GM21360 (cell line): ENCODE data around the gene MAGT1.
"Not testable (repeated sequence)": the region's sequence is repeated elsewhere in the genome, so short reads cannot be mapped to it uniquely, and the experiment has no call there.

Experiments used
- ATAC-seq: cut with Tn5 transposase; IDR thresholded peaks from one replicate; pipeline ENCODE4 v1.9.1; 2021; ENCODE audit warnings: mild to moderate bottlenecking, moderate library complexity; ENCODE audit not compliant: unreplicated experiment

The MAGT1 gene

DNA sequence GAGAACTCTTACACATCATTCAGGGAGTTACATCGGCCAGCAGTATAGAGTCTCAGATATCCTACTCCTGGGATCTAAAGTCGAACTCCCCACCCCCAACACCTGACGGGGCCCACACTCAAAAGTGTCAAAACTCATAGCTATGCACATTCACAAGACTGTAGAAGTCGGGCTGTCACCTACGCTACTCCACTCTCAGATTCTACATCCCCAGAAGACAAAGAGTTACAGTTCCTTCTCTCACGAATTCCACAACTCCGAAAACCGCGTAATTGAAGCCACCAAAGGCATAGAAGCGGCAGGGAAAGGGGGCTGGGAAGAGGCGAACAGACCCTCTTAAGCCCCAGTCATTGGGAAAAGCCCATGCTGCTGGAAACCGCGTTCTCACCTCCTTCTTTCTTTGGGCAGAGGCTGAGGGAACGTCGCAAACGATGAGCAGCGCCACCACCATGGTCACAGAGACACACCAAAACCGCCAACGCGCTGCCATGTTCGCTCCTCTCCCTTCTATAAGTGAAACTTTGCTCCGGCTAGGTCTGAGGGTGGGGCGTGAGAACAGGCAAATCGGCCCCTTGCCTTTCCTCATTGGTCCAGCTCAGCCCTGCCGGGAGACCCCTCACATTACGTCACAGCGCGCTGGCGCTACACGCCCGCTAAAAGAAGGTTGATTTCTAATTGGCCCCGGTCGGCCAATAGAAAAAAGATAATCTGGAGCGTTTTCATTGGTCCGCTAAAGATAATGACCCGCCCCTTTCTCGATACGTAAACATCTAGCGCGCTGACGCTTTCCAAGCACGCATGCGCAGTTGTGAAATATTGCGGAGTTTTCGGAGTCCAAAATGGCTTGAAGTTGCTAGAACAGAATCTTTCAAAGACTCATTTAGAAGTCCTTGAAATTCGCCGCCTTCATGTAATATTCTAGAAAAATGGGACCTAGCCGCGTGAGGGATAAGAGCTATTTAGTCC, at the start of gene MAGT1:
Gene MAGT1, minus strand, starts transcription at position 515 of the 966 bp plus-strand sequence. Its CDS starts 25 bp downstream, at position 490.
- peak; percentile 85 for ATAC-seq

DNA sequence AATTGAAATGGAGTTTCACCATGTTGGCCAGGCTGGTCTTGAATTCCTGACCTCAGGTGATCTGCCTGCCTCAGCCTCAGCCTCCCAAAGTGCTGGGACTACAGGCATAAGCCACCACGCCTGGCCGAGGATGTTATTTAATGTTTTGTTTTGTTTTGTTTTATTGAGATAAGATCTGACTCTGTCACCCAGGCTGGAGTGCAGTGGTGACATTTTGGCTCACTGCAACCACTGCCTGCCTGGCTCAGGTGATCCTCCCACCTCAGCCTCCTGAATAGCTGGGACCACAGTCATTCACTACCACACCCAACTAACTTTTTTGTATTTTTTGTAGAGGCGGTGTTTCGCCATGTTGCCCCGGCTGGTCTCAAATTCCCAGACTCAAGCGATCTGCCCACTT, 49.8 kb upstream of the MAGT1 start:
- ATAC-seq = not testable (repeated sequence)

DNA sequence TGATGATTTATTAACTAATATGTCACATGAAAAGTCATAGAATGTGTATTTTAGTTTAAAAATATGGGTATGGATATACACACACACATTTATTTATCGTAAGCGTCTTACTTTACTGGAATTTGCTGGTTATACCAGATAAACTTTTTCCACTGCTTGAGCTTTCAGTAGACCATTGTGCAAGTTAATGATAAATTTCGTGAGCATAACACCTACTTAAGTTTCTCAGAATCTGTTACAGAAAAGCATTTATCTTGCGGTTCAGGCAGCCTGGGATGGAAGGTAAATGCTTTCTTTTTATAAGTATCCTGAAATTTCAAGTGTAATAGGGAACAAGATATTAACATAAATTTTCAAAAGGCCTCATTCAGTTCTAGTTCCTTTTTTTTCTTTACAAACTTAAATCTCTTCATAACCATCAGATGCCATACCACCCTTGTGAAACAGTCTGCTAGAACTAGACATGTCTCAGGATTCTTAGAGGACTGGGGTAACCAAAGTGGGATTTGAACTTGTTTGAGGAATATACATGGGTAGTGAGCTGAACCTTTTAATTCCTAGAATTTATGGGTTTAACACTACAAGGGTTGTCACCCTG, 42.9 kb upstream of the MAGT1 start:
- no peak for ATAC-seq

DNA sequence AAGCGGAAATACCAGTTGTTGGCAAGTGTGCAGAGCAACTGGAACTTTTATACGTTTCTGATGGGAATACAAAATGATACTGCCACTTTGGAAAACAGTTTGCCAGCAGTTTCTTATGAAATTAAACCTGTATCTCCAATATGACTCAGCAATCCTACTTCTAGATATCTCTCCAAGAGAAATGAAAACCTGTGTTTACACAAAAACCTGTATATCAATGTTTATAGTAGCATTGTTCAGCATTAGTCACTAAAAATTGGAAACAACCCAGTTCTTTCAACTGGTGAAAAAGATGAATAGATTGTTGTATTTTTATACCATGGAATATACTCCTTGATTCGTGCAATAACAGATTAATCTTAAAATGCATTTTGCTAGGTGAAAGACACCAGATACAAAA, 42.1 kb upstream of the MAGT1 start:
- no peak for ATAC-seq

DNA sequence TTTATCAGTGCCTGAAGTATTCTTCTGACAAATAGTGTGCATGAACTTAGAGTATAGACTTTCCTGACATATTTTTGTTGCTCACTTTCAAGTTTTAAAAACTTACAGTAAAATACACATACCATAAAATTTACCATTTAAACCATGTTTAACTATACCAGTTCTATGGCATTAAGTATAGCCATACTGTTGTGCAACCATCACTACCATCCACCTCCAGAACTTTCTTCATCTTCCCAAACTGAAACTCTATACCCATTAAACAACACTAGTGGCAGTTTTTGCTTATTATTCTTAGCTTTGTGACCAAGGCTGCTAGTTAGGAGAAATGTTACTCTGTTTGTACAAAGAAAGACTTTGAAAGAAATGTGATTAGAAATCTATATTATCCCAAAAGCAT, 41.1 kb upstream of the MAGT1 start:
- ATAC-seq = no peak

DNA sequence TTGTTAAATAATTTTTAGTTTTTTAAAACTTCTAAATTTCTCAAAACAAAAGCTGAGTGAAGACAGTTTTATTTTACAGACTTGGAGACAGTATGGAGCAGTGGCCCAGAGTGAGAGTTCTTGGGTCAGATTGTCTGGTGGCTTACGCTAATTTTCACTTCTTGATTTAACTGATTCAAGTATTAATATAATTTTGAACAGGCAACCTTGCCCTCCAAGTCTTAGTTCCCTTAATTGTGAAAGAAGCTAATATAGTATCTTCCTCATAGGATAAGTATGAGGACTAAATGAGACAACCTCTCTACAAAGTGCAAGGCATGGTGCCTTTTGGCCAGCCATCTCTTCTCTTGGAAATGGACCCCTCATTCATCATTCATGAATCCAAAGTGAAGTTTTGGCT, 40.7 kb upstream of the MAGT1 start:
- ATAC-seq = no peak

DNA sequence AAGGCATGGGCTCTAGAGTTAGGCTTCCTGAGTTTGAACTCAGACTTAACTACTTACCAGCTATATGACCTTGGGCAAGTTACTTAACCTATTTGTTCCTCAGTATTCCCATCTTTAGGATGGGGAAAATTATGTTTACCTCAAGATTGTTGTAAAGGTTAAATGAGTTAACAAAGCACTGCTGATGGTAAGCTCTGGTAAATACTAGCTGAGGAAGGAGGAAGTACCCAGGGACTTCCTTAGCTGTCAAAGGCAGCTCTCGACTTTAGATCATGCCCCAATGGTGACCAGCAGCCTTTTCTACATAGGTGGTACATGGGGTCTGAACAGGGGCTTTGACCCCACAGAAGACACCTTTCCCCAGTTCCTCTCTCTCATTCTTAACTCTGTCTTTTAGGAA, 35.3 kb upstream of the MAGT1 start:
- no peak for ATAC-seq

DNA sequence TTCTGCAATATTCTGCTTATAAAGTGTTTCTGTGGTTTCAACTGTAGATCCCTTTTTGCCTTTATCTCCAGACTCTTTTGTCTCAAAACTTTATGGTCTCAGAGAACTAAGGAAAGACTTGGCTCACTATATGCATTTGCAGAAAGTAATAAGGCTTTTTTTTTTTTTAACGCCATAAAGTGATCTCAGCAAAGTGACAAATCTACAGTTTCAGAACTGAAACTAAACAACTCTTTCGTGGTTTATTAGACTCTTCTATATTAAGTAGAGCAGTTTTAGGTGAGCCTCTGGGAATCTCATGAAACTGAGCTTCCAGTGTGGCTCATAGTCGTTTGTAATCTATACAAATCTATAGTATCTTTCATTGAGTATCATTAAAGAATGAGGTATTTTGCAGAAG, 30.5 kb upstream of the MAGT1 start:
- ATAC-seq = no peak

DNA sequence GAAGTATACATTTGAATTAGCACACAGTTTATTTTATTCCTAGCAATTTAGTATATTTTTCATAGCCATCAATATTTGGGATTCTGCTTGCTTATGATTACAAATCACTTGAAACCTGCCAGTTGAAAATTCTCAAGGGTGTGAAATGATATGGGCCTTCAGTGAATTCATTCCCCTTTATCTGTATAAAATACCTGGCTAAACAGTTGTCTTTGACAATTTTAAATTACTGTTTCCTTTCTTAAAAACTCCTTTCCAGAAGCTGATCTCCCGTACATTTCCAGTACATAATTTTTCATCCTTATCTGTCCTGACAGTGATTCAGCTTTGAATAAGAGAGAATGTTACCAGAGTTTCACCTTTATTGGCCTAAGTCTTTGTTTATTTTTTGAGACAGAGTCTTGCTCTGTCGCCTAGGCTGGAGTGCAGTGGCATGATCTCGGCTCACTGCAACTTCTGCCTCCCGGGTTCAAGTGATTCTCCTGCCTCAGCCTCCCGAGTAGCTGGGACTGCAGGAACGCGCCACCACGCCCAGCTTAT, 29.2 kb upstream of the MAGT1 start:
- ATAC-seq = no peak

DNA sequence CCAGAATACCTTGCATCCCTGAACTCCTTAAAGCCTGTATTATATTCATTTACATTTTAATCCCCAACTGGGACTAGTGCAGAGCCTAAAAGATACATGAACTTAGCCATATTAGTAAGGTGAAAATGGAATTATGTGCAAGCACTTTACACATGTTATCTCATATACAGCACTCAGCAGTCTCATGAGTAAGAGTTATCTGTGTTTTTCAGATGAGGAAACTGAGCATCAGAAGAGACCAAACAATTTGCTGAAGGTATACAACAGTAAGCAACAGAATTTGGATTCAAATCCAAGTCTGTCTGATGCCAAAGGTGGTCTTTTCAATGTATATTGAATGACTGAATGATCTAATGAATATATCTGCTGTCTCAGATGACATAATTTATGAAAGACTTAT, 27.6 kb upstream of the MAGT1 start:
- no peak for ATAC-seq

DNA sequence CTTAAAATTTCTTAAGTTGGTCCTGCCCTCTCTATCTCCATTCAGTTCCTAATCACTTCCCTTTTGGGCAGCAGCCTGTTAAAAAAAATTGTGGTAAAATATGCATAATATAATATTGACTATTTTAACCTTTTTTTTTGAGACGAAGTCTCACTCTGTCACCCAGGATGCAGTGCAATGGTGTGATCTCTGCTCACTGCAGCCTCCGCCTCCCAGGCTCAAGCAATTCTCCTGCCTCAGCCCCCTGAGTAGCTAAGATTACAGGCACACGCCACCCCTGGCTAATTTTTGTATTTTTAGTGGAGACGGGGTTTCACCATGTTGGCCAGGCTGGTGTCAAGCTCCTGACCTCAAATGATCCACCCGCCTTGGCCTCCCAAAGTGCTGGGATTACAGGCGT, 24.1 kb upstream of the MAGT1 start:
- ATAC-seq = not testable (repeated sequence)

DNA sequence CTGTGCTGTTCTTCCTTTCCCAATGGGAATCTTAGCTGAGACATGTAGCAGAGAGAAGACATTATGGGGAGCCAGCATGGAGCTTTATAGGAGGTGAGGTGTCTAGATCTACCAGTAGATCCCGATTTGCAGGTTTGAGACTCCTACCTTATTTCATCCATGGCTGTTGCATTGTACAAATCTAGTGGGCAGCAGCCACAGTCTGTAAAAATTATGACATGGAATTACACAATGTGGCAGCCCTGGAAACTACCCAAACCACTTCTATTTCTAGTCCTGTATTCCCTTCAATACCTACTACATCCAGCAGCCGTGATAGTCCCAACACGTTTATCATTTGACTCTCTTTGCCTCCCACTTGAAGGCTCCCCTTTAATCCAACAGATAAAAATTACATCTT, 23.3 kb upstream of the MAGT1 start:
- no peak for ATAC-seq

DNA sequence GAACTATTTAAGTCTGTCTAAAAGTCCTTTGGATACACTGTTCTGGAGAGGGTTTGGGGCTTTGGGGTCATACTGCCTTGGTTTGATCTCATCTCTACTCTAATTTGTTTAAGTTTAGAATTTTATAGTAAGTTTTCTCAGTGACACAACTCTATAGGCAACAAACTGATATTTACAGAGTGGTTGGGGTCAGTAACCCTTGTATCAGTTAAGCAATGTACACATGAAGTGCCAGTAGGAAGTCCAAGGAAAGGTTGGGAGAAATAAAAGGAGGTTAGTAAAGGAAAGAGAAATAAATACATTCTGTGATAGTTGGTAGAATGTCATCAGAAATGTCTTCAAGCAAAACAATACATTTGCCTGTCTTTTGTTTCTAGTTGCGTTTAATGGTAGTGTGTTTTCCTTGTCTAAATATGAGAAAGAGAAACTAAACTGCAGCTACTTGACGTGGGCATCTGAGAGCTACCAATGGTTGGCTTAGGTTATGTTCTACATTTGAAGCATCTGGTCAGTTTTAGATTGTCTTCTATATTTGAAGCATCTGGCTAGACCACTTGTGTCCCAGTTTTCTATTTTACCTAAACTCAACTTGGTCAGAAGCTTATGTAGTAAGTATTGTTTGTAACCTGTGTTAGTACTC, 22.2 kb upstream of the MAGT1 start:
- no peak for ATAC-seq

DNA sequence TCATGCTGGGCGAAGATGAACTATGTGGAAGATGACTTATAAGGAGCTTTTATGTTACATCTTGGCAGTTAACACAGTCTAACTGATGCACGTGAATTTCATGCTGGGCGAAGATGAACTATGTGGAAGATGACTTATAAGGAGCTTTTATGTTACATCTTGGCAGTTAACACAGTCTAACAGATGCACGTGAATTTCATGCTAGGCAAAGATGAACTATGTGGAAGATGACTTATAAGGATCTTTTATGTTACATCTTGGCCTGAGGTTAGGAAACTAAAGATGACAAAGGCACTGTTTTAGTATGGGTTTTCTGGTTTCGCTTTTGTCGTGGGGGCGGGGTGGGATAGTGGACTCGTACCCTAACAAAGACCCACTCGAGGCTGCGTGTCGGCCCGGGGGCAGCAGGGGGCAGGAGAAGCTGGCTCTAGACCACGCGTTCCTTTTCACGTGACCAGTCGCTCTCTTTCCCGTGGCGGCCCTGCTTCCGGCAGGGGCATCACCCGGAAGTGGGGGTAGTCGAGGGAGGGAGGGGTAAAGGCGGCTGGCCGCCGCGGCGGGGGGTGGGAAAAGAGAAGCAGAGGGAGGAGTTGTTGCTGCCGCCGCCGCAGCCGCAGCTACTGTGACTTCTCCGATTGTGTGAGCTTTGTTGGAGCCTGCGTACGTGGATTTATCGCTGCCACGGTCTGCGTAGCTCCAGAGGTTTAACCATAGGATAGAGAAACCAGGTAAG, 15.0 kb upstream of the MAGT1 start, which contains the start of gene ATP7A:
Gene ATP7A, plus strand, starts transcription at position 586 of the 733 bp plus-strand sequence. CDS start 60,949 bp downstream, outside the sequence.
- peak; percentile 95 for ATAC-seq

DNA sequence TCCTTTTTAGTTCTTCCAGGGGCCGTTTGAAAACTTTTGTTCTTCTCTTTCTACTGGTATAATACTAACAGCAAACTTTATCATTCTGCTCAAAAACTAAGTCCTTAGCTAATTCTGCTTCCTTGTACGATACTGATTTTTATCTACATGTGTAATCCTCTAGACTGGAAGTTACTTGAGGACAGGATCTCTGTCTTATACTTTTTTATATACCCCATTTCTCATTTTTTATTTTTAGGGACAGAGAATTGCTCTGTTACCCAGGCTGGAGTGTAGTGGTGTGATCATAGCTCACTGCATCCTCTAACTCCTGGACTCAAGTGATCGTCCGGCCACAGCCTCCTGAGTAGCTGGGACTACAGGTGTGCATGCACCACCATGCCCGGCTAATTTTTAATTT, 6.3 kb upstream of the MAGT1 start:
- ATAC-seq = no peak

DNA sequence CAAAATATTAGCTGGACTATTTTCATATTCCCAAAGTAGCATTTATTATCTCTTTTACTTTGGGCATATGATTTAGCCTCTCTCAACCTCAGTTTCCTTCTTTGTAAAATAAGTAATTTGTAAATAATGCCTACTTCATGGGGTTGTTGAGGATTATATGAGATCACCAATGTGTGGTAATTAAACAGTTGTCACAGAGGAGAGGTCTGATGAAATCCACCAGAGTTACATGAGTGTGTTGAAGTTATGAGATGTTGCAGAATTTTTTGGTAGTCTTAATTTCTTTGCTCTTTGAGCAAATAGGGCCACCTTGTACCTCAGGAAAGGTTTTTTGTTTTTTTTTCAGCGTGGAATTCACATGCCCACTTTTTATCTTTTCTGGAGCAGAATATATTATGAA, 5.5 kb upstream of the MAGT1 start:
- no peak for ATAC-seq

DNA sequence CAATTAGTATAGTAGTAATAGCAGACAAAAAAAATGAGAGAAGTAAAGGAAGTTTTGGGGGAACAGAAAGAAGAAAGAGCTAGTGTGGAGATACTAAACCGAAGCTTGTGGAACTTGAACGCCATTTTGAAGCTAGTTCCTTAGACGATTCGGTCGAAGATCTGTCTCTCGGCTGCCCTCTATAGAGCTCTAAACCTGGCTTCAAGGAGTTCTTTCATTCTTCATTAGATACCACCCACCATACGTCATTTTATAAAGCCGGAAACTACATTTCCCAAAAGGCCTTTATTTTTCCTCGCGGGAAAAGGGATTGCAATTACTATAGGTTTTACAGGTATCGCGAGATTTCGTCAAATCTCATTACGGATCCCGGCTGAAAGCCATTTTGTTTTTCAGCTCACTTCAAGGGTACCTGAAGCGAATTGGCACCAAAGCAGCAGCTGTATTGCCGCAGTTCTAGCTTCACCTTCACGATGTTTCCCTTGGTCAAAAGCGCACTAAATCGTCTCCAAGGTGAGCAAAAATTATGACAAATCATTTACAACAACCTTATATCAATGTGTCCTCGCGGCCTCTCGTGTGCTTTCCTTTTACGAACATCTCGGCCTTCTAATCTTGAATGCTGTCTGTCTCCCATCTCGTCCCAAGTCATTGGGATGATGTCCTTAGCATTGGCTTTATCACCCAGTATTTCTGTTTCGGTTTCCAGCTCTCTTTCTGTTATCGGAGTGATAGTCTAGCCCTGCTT, 4.0 kb upstream of the MAGT1 start, which contains the start of gene COX7B:
Gene COX7B, plus strand, starts transcription at position 388 of the 748 bp plus-strand sequence. Its CDS starts 86 bp downstream, at position 474.
- ATAC-seq = peak; percentile 58

DNA sequence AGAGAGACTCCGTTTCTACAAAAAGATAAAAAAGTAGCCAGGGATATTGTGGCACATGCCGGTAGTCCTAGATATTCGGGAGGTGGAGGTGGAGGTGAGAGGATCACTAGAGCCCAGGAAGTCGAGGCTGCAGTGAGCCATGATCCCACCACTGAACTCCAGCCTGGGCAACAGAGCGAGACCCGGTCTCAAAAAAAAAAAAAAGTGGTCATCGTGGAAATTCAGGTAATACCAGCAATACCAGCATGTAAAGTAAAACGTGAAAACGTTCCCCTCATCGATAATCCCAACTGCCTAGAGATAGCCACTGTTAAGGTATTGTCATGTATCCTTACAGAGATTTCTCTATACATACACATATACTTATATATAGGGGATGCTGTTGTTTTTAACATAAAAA, 1.5 kb downstream of the MAGT1 start:
- ATAC-seq = no peak

DNA sequence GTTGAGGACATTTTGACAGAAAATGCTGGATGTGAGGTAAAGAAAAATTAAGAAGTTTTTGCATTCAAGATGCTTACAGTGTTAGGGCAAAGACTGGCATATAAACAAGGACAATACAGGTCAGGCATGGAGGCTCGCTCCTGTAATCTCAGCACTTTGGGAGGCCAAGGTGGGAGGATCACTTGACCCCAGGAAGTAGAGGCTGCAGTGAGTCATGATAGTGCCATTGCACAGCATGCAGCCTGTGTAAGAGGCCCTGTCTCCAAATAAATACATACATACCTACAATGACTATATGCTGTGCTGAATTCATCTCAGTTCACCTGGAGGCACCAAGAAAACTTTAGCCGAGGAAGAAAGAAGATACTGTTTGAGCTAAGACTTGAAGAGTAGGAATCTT, 2.3 kb downstream of the MAGT1 start:
- ATAC-seq = no peak

DNA sequence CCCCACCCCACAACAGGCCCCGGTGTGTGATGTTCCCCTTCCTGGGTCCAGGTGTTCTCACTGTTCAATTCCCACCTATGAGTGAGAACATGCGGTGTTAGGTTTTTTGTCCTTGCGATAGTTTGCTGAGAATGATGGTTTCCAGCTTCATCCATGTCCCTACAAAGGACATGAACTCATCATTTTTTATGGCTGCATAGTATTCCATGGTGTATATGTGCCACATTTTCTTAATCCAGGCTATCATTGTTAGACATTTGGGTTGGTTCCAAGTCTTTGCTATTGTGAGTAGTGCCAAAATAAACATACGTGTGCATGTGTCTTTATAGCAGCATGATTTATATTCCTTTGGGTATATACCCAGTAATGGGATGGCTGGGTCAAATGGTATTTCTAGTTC, 13.8 kb downstream of the MAGT1 start:
- not testable (repeated sequence) for ATAC-seq
